ENCODE measurements around the gene WSCD1.

The WSCD1 gene

GRCh38 chr17:6069539-6070429 lies at the start of gene WSCD1:
Gene WSCD1 (plus strand): TSS chr17:6070379. CDS start chr17:6080659, 10,280 bp downstream.
- DNase-seq (no peak), ATAC-seq (peak; percentile 51)
- Mint-ChIP-seq H3K4me3 (peak within 1 kb of the TSS; percentile 74 to 88), H3K27me3 (peaks cover 82% of the 10 kb centered on the region), H3K27ac (peak within 1 kb of the TSS; percentile 0 to 66), H3K4me1 (peaks cover 13% of the 10 kb centered on the region), H3K9me3 (no peaks in the 10 kb centered on the region)

- peaks cover 5% of the 10 kb centered on the region for H3K4me1 Mint-ChIP-seq
- DNase-seq (no peak), ATAC-seq (no peak)
- peaks cover 37% of the 10 kb centered on the region for H3K27me3 Mint-ChIP-seq
- H3K9me3 Mint-ChIP-seq, result no peaks in the 10 kb centered on the region
- no peak overlapping the region for H3K27ac Mint-ChIP-seq
- H3K4me3 Mint-ChIP-seq, result no peak overlapping the region
These were observed 49.2 kb upstream of the WSCD1 start for GRCh38 chr17:6021011-6021400.

- no peaks in the 10 kb centered on the region for H3K9me3 Mint-ChIP-seq
- DNase-seq, result no peak
- H3K4me3 Mint-ChIP-seq, result no peak overlapping the region
- ATAC-seq, result no peak
- no peak overlapping the region for H3K27ac Mint-ChIP-seq
- peaks cover 5% of the 10 kb centered on the region for H3K4me1 Mint-ChIP-seq
- peaks cover 37% of the 10 kb centered on the region for H3K27me3 Mint-ChIP-seq
These were observed 48.6 kb upstream of the WSCD1 start for GRCh38 chr17:6021627-6022026.

GRCh38 chr17:6023036-6023831 lies 46.9 kb upstream of the WSCD1 start:
- ATAC-seq, result no peak

GRCh38 chr17:6024576-6024975 lies 45.6 kb upstream of the WSCD1 start:
- H3K27me3 Mint-ChIP-seq, result peaks cover 44% of the 10 kb centered on the region
- DNase-seq, result no peak
- H3K27ac Mint-ChIP-seq, result no peak overlapping the region
- no peaks in the 10 kb centered on the region for H3K9me3 Mint-ChIP-seq
- no peak for ATAC-seq
- peaks cover 5% of the 10 kb centered on the region for H3K4me1 Mint-ChIP-seq
- H3K4me3 Mint-ChIP-seq, result no peak overlapping the region

More at GRCh38 chr17:6023036-6023831, 46.9 kb upstream of the WSCD1 start:
- DNase-seq, result no peak
- Mint-ChIP-seq H3K9me3 (no peaks in the 10 kb centered on the region), H3K4me3 (no peak overlapping the region), H3K4me1 (peaks cover 5% of the 10 kb centered on the region), H3K27me3 (peaks cover 46% of the 10 kb centered on the region), H3K27ac (peak overlapping the region in 1 of 2 donors; percentile 8)

GRCh38 chr17:6027342-6028024 lies 42.7 kb upstream of the WSCD1 start:
- Mint-ChIP-seq H3K4me1 (no peaks in the 10 kb centered on the region), H3K9me3 (no peaks in the 10 kb centered on the region), H3K27ac (no peak overlapping the region), H3K27me3 (peaks cover 38% of the 10 kb centered on the region), H3K4me3 (no peak overlapping the region)
- DNase-seq (no peak), ATAC-seq (no peak)

- DNase-seq, result no peak
- no peak for ATAC-seq
- H3K4me3 Mint-ChIP-seq, result no peak overlapping the region
- peaks cover 34% of the 10 kb centered on the region for H3K27me3 Mint-ChIP-seq
- H3K4me1 Mint-ChIP-seq, result no peaks in the 10 kb centered on the region
- no peaks in the 10 kb centered on the region for H3K9me3 Mint-ChIP-seq
- H3K27ac Mint-ChIP-seq, result no peak overlapping the region
These were observed 41.9 kb upstream of the WSCD1 start for GRCh38 chr17:6028294-6028693.

- no peak overlapping the region for H3K4me3 Mint-ChIP-seq
- ATAC-seq, result no peak
- peak overlapping the region in 1 of 2 donors; percentile 3 for H3K27ac Mint-ChIP-seq
- H3K9me3 Mint-ChIP-seq, result no peaks in the 10 kb centered on the region
- no peak for DNase-seq
- no peaks in the 10 kb centered on the region for H3K4me1 Mint-ChIP-seq
- H3K27me3 Mint-ChIP-seq, result peaks cover 10% of the 10 kb centered on the region
These were observed 34.3 kb upstream of the WSCD1 start for GRCh38 chr17:6035801-6036394.

- ATAC-seq (no peak), DNase-seq (no peak)
- Mint-ChIP-seq H3K27me3 (peaks cover 10% of the 10 kb centered on the region), H3K9me3 (no peaks in the 10 kb centered on the region), H3K27ac (no peak overlapping the region), H3K4me3 (no peak overlapping the region), H3K4me1 (no peaks in the 10 kb centered on the region)
These were observed 29.7 kb upstream of the WSCD1 start for GRCh38 chr17:6040504-6040903.

GRCh38 chr17:6041246-6041645 lies 28.9 kb upstream of the WSCD1 start:
- peaks cover 7% of the 10 kb centered on the region for H3K27me3 Mint-ChIP-seq
- H3K9me3 Mint-ChIP-seq, result no peaks in the 10 kb centered on the region
- no peaks in the 10 kb centered on the region for H3K4me1 Mint-ChIP-seq
- no peak overlapping the region for H3K27ac Mint-ChIP-seq
- ATAC-seq (no peak), DNase-seq (no peak)
- H3K4me3 Mint-ChIP-seq, result no peak overlapping the region

GRCh38 chr17:6043405-6043804 lies 26.8 kb upstream of the WSCD1 start:
- no peak overlapping the region for H3K27ac Mint-ChIP-seq

GRCh38 chr17:6044261-6044660 lies 25.9 kb upstream of the WSCD1 start:
- Mint-ChIP-seq H3K9me3 (no peaks in the 10 kb centered on the region), H3K27me3 (peaks cover 9% of the 10 kb centered on the region), H3K4me1 (no peaks in the 10 kb centered on the region), H3K4me3 (no peak overlapping the region), H3K27ac (peak overlapping the region in 1 of 2 donors; percentile 91)
- ATAC-seq (no peak), DNase-seq (no peak)

More at GRCh38 chr17:6043405-6043804, 26.8 kb upstream of the WSCD1 start:
- Mint-ChIP-seq H3K27me3 (peaks cover 7% of the 10 kb centered on the region), H3K9me3 (no peaks in the 10 kb centered on the region), H3K4me3 (no peak overlapping the region), H3K4me1 (no peaks in the 10 kb centered on the region)
- no peak for DNase-seq
- no peak for ATAC-seq

GRCh38 chr17:6045621-6046357 lies 24.4 kb upstream of the WSCD1 start:
- Mint-ChIP-seq H3K27ac (no peak overlapping the region), H3K9me3 (no peaks in the 10 kb centered on the region), H3K4me1 (no peaks in the 10 kb centered on the region), H3K4me3 (no peak overlapping the region), H3K27me3 (peaks cover 13% of the 10 kb centered on the region)
- no peak for DNase-seq
- no peak for ATAC-seq

- Mint-ChIP-seq H3K4me3 (no peak overlapping the region), H3K4me1 (no peaks in the 10 kb centered on the region), H3K27me3 (peaks cover 13% of the 10 kb centered on the region), H3K9me3 (no peaks in the 10 kb centered on the region), H3K27ac (no peak overlapping the region)
- DNase-seq (no peak), ATAC-seq (no peak)
These were observed 23.7 kb upstream of the WSCD1 start for GRCh38 chr17:6046431-6046830.

GRCh38 chr17:6046931-6047330 lies 23.2 kb upstream of the WSCD1 start:
- ATAC-seq, result no peak
- Mint-ChIP-seq H3K4me1 (no peaks in the 10 kb centered on the region), H3K4me3 (no peak overlapping the region), H3K27me3 (peaks cover 13% of the 10 kb centered on the region), H3K27ac (no peak overlapping the region), H3K9me3 (no peaks in the 10 kb centered on the region)
- no peak for DNase-seq
